HEK293 (cell line): Measurements from ENCODE around the gene MICAL3.

Experiments used
- ZNF132 ChIP-seq: fragments of 450-650 bp; formaldehyde crosslinking; IDR thresholded peaks from 2 replicates; pipeline ENCODE4 v1.5.1; 2017; ENCODE audit warnings: missing biosample characterization, missing genetic modification characterization, borderline replicate concordance
- ZNF292 ChIP-seq: fragments of 450-650 bp; formaldehyde crosslinking; IDR thresholded peaks from 2 replicates; pipeline ENCODE4 v1.5.1; 2016; ENCODE audit warnings: low read depth, missing biosample characterization, missing genetic modification characterization, borderline replicate concordance
- ZNF514 ChIP-seq: fragments of 450-650 bp; formaldehyde crosslinking; IDR thresholded peaks from 2 replicates; pipeline ENCODE4 v1.5.1; 2016; ENCODE audit warnings: missing biosample characterization, missing genetic modification characterization

- TF ChIP-seq ZNF132, result no peak
- no peak for TF ChIP-seq ZNF292
- no peak for TF ChIP-seq ZNF514 (tag by site-specific recombination)
These were observed 80.7 kb downstream of the MICAL3 start for GRCh38 chr22:17943533-17944249.
